ENCODE results near the gene THRB. TPM values are rescaled to one million over a fixed set of nuclear protein-coding genes. Genes with fewer than 3 reads are reported as not detected.

THRB gene
- total RNA-seq, 3 donors from 2014 or later = 25.1 to 75.5 (median 59.8) TPM

GRCh38 chr3:24513463-24513862, 18.8 kb upstream of the THRB start:
- ATAC-seq (no peak), DNase-seq (no peak)
- no peak overlapping the region for H3K4me3 ChIP-seq
- no peaks in the 10 kb centered on the region for H3K36me3 ChIP-seq (ENCODE audit: low read depth)
- no peak for TF ChIP-seq CTCF (IDR thresholded peaks at IDR 0.05)
- H3K9me3 ChIP-seq = no peaks in the 10 kb centered on the region
- peaks cover 3% of the 10 kb centered on the region for H3K4me1 ChIP-seq (ENCODE audit: low read depth)
- intact Hi-C loops (cut with DNase I, micrococcal nuclease) = no loop called here

GRCh38 chr3:24512564-24513197, 18.0 kb upstream of the THRB start:
- H3K4me3 ChIP-seq = no peak overlapping the region
- TF ChIP-seq CTCF (IDR thresholded peaks at IDR 0.05) = no peak
- no peaks in the 10 kb centered on the region for H3K9me3 ChIP-seq
- peaks cover 3% of the 10 kb centered on the region for H3K4me1 ChIP-seq (ENCODE audit: low read depth)
- intact Hi-C loops (cut with DNase I, micrococcal nuclease) = no loop called here
- ATAC-seq (no peak), DNase-seq (no peak)
- H3K36me3 ChIP-seq (ENCODE audit: low read depth) = no peaks in the 10 kb centered on the region

- intact Hi-C loops (cut with DNase I, micrococcal nuclease) = no loop called here
- no peaks in the 10 kb centered on the region for H3K9me3 ChIP-seq
- no peak for TF ChIP-seq CTCF (IDR thresholded peaks at IDR 0.05)
- DNase-seq = no peak
- no peak for ATAC-seq
- peaks cover 11% of the 10 kb centered on the region for H3K4me1 ChIP-seq (ENCODE audit: low read depth)
- no peaks in the 10 kb centered on the region for H3K36me3 ChIP-seq (ENCODE audit: low read depth)
- no peak overlapping the region for H3K4me3 ChIP-seq
These were observed 15.5 kb upstream of the THRB start for GRCh38 chr3:24510030-24510648.

GRCh38 chr3:24508423-24508839, 13.8 kb upstream of the THRB start:
- H3K4me3 ChIP-seq = no peak overlapping the region
- ATAC-seq = peak; percentile 39
- no peaks in the 10 kb centered on the region for H3K9me3 ChIP-seq
- H3K36me3 ChIP-seq (ENCODE audit: low read depth) = no peaks in the 10 kb centered on the region
- intact Hi-C loops (cut with DNase I, micrococcal nuclease) = no loop called here
- DNase-seq = no peak
- no peak for TF ChIP-seq CTCF (IDR thresholded peaks at IDR 0.05)
- H3K4me1 ChIP-seq (ENCODE audit: low read depth) = peaks cover 7% of the 10 kb centered on the region

- intact Hi-C loops (cut with DNase I, micrococcal nuclease) = no loop called here
- Histone ChIP-seq H3K4me1 (ENCODE audit: low read depth) (peaks cover 7% of the 10 kb centered on the region), H3K4me3 (no peak overlapping the region), H3K36me3 (ENCODE audit: low read depth) (no peaks in the 10 kb centered on the region), H3K9me3 (no peaks in the 10 kb centered on the region)
- TF ChIP-seq CTCF (IDR thresholded peaks at IDR 0.05) = no peak
- no peak for ATAC-seq
- no peak for DNase-seq
These were observed 13.2 kb upstream of the THRB start for GRCh38 chr3:24507776-24508422.
